ENCODE data around the gene DSTN.

DNA sequence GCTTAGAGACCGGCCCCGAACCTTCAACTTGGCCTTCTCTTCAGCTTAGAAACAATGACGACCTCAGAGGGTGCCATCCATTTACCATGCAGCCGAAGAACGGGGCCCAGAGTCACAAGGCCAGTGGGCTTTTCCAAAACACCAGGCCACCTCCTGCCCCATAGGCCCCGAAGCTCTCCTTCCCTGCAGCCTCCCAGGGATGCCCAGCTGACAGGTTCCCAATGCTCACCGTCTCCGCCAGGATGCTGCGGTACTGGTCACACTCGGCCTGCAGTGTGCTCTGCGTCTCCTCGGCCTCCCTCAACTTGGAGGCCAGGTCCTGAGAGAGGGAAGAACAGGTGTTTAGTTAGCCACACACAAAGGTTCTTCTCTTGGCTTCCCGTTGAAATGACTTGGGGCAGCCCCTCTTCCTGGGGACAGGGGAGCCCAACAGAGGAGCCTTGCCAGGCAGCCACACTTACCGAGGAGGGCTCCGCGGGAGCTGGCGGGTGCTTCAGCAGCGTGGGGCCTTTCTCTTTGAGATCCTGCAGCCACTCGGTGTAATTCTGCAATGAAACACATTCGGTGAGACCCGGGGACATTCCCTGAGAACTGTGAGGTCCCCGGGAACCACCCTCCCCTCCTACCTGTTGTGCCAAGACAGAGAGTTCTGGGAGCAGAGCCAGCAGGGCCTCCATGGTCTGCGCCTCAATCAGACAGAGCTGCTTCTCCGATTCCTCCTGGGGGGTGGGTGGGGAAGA lies 51.5 kb downstream of the DSTN start:
- no peak for TF ChIP-seq SP1 (IDR thresholded peaks at IDR 0.05)
- no peak for TF ChIP-seq FOXK2 (IDR thresholded peaks at IDR 0.05)
- TF ChIP-seq ZNF384 (IDR thresholded peaks at IDR 0.05) = no peak
- TF ChIP-seq CTBP1 (IDR thresholded peaks at IDR 0.05; ENCODE audit: borderline replicate concordance) = no peak
- no peak for TF ChIP-seq ELF4 (IDR thresholded peaks at IDR 0.05)
